Measurements from ENCODE around the gene FAM237A. TPM values are rescaled to one million over a fixed set of nuclear protein-coding genes. Genes with fewer than 3 reads are reported as not detected.

FAM237A gene
- total and polyA plus RNA-seq, 2 of the 13 experiments (the other 11 are each of a cell fraction or from before 2014, with no cell fraction given), result not detected

DNA sequence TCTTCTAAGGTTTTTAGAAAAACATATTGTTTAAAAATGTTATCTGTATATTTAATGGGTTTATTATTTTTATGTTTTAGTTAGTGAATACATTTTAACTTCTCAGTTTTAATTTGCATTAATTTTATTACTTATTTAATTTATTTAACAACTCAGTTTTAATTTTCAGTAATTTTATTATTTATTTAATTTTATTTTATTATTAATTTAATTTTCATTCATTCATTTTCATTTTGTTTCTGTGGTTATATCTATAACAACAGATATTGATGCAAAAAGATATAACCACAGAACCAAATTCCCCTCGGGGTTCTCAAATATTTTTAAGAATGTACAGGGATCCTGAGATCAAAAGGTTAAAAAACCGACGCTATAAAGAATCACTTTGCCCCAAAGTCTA is 23.0 kb downstream of the FAM237A start (continued):
- TF ChIP-seq, protein P1, sequence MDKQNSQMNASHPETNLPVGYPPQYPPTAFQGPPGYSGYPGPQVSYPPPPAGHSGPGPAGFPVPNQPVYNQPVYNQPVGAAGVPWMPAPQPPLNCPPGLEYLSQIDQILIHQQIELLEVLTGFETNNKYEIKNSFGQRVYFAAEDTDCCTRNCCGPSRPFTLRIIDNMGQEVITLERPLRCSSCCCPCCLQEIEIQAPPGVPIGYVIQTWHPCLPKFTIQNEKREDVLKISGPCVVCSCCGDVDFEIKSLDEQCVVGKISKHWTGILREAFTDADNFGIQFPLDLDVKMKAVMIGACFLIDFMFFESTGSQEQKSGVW (CRISPR knock-in tag; IDR thresholded peaks at IDR 0.05; ENCODE audit: borderline replicate concordance), result no peak

DNA sequence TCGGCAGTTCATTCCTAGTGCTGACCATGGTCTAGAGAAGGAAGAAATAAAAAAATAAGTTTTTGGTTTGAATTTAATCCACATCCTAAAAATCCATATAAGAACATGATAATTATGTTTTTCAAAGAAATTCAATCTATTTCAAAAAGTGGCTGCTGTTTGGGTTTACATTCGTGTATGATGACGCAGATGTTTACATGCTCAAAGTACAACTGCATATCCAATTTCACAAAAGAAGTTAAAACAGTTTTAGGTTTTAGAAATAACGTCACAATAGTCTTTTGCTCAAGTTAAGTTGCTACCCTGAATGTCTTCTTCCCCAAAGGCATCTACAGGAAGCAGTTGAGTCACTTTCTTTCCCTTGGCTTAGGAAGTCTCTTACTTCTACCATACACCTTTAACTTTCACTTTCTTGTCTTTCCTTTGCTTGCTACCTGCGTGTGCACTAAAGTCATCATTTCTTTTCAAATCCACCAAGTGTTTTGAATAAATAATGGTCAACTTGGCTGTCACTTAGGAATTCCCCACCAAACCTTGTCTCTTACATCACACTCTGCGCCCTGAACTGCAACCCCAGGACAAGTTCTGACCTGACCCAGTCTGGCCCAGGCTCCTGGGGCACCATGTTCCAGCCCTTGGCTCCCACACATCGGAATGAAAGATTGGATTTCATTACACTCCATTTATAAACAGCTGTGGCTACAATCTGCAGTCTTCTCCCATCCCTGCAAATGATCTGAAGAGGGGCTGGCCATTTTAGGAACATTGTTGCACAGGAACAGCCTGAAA is 28.4 kb downstream of the FAM237A start:
- no TSS peak for BruUV-seq (replicated peaks)
- no peak for TF ChIP-seq XRCC5 (optimal IDR thresholded peaks at IDR 0.05; ENCODE audit: low read length)
- TF ChIP-seq NR3C1 (CRISPR knock-in tag; IDR thresholded peaks at IDR 0.05), result no peak
- no peak for TF ChIP-seq SOX6 (IDR thresholded peaks at IDR 0.05)
- peak; percentile 15; the same call in 1 of the 2 replicates for TF ChIP-seq SOX6 (CRISPR knock-in tag; IDR thresholded peaks at IDR 0.05)
- TF ChIP-seq, protein P2, sequence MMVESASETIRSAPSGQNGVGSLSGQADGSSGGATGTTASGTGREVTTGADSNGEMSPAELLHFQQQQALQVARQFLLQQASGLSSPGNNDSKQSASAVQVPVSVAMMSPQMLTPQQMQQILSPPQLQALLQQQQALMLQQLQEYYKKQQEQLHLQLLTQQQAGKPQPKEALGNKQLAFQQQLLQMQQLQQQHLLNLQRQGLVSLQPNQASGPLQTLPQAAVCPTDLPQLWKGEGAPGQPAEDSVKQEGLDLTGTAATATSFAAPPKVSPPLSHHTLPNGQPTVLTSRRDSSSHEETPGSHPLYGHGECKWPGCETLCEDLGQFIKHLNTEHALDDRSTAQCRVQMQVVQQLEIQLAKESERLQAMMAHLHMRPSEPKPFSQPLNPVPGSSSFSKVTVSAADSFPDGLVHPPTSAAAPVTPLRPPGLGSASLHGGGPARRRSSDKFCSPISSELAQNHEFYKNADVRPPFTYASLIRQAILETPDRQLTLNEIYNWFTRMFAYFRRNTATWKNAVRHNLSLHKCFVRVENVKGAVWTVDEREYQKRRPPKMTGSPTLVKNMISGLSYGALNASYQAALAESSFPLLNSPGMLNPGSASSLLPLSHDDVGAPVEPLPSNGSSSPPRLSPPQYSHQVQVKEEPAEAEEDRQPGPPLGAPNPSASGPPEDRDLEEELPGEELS (CRISPR knock-in tag; IDR thresholded peaks at IDR 0.05), result no peak
- no peak for TF ChIP-seq ZNF788 (CRISPR knock-in tag; IDR thresholded peaks at IDR 0.05; ENCODE audit: borderline replicate concordance)
- TF ChIP-seq NFIB (CRISPR knock-in tag; IDR thresholded peaks at IDR 0.05; ENCODE audit: borderline replicate concordance), result no peak
- TF ChIP-seq, protein P3, sequence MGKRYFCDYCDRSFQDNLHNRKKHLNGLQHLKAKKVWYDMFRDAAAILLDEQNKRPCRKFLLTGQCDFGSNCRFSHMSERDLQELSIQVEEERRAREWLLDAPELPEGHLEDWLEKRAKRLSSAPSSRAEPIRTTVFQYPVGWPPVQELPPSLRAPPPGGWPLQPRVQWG (CRISPR knock-in tag; IDR thresholded peaks at IDR 0.05; ENCODE audit: borderline replicate concordance, low read depth), result no peak
- no peak for TF ChIP-seq ZNF652 (CRISPR knock-in tag; IDR thresholded peaks at IDR 0.05; ENCODE audit: borderline replicate concordance, low read depth)
- TF ChIP-seq, protein P4, sequence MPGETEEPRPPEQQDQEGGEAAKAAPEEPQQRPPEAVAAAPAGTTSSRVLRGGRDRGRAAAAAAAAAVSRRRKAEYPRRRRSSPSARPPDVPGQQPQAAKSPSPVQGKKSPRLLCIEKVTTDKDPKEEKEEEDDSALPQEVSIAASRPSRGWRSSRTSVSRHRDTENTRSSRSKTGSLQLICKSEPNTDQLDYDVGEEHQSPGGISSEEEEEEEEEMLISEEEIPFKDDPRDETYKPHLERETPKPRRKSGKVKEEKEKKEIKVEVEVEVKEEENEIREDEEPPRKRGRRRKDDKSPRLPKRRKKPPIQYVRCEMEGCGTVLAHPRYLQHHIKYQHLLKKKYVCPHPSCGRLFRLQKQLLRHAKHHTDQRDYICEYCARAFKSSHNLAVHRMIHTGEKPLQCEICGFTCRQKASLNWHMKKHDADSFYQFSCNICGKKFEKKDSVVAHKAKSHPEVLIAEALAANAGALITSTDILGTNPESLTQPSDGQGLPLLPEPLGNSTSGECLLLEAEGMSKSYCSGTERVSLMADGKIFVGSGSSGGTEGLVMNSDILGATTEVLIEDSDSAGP (CRISPR knock-in tag; IDR thresholded peaks at IDR 0.05; ENCODE audit: borderline replicate concordance), result no peak
- TF ChIP-seq ZNF350 (CRISPR knock-in tag; IDR thresholded peaks at IDR 0.05; ENCODE audit: borderline replicate concordance, low read depth), result no peak
- no peak for TF ChIP-seq POLR2AphosphoS2 (IDR thresholded peaks at IDR 0.05; ENCODE audit: low read depth, low read length)
- TF ChIP-seq MTA1 (CRISPR knock-in tag; IDR thresholded peaks at IDR 0.05; ENCODE audit: borderline replicate concordance), result no peak
- TF ChIP-seq SAFB2 (CRISPR knock-in tag; IDR thresholded peaks at IDR 0.05; ENCODE audit: borderline replicate concordance, low read depth), result no peak
- TF ChIP-seq NONO (IDR thresholded peaks at IDR 0.05), result no peak
- no peak for TF ChIP-seq NONO (CRISPR knock-in tag; conservative IDR thresholded peaks at IDR 0.05)
- no peak for TF ChIP-seq ZNF263 (CRISPR knock-in tag; IDR thresholded peaks at IDR 0.05)

More for the DNA sequence above, 28.4 kb downstream of the FAM237A start:
- H3K4me2 ChIP-seq (ENCODE audit: low read depth, low read length), result peak overlapping the region; percentile 67
- H3K36me3 ChIP-seq (replicated peaks in 1 of 2; ENCODE audit: control insufficient read depth in 1 of 2, insufficient read depth in 2 of 2, low read length in 2 of 2), result no peaks in the 10 kb centered on the region
- POLR2A ChIA-PET, result no interaction called here
- ATAC-seq (peak; percentile 65), FAIRE-seq (no peak), DNase-seq (ENCODE audit: low spot score) (peak; percentile 9)
- CTCF ChIA-PET (ENCODE audit: low intra/inter-chr PET ratio, low total read pairs), result no interaction called here
- H3K4me1 ChIP-seq (ENCODE audit: insufficient read depth, low read length), result peaks cover 9% of the 10 kb centered on the region
- no peaks in the 10 kb centered on the region for H3K79me2 ChIP-seq (ENCODE audit: insufficient read depth, low read length)
- H3K27me3 ChIP-seq (ENCODE audit: control insufficient read depth in 1 of 2, insufficient read depth in 2 of 2, low read length in 2 of 2), result 0 out of 5 replicates have a peak, but pooled peaks cover 0 to 4% of the 10 kb centered on the region in 2 experiments
- intact Hi-C loops (cut with micrococcal nuclease; ENCODE audit: unreplicated experiment) (no loop called here), in situ Hi-C loops (cut with HindIII; ENCODE audit: extremely low pct_ligation_motif_present, low pct_unique_long_range_greater_than_20kb) (no loop called here)
- H3K4me3 ChIP-seq (replicated peaks in 1 of 3; ENCODE audit: insufficient read depth in 1 of 3, low read depth in 2 of 3, low read length in 3 of 3), result peak overlapping the region; percentile 14 to 29 (median 20); a peak in 3 of 6 replicates
- H2AFZ ChIP-seq (ENCODE audit: low read length), result peak overlapping the region; percentile 24
- no peaks in the 10 kb centered on the region for H4K20me1 ChIP-seq (ENCODE audit: insufficient read depth, low read length)
- no peak overlapping the region for H3K27ac ChIP-seq (ENCODE audit: extremely low read length, insufficient read depth, low read length)
- no peaks in the 10 kb centered on the region for H3K9me3 ChIP-seq (ENCODE audit: low read length)
- 9% methylated on average over 7 of the region's 7 CpGs for WGBS (ENCODE audit: low lambda C conversion rate)
- H3K9ac ChIP-seq (ENCODE audit: insufficient read depth, low read depth, low read length), result no peak overlapping the region
